Endothelial cell of umbilical vein (primary cell): ENCODE results near the gene CARD11.

ENCODE experiments used
- CTCF ChIP-seq, 2 donors: IDR thresholded peaks; 1 replicate in 1 of 2; 2 replicates in 1 of 2; pipeline ENCODE4 v1.5.1; 2011; ENCODE audit warnings: low read length in 2 of 2, mild to moderate bottlenecking in 2 of 2, moderate library complexity in 2 of 2, control low read depth in 1 of 2, inconsistent platforms in 1 of 2, low read depth in 1 of 2; ENCODE audit not compliant: insufficient read depth in 1 of 2; ENCODE audit errors: extremely low read depth in 1 of 2
- EZH2 ChIP-seq: IDR thresholded peaks from 2 replicates; pipeline ENCODE4 v1.6.1; 2012; ENCODE audit warnings: borderline replicate concordance, low read depth, mild to moderate bottlenecking, moderate library complexity, low read length, inconsistent platforms; ENCODE audit not compliant: severe bottlenecking
- POLR2A ChIP-seq: IDR thresholded peaks from 2 replicates; pipeline ENCODE4 v1.6.1; 2012; ENCODE audit warnings: low read depth, mild to moderate bottlenecking, control low read depth, low read length

- TF ChIP-seq CTCF (IDR thresholded peaks at IDR 0.05; ENCODE audit: extremely low read depth in 1 of 2, insufficient read depth in 1 of 2, low read depth in 1 of 2, low read length in 2 of 2) (no peak), EZH2 (no peak), POLR2A (no peak)
Measured at GRCh38 chr7:3042861-3043489, 692 bp downstream of the CARD11 start.
